ENCODE measurements around the gene MLLT3. TPM values are rescaled to one million over a fixed set of nuclear protein-coding genes. Genes with fewer than 3 reads are reported as not detected.

MLLT3 gene
- total and polyA plus RNA-seq, 2 of the 8 experiments (the other 6 are each of a cell fraction or from before 2014, with no cell fraction given) = 5.9 to 9.6 TPM

DNA sequence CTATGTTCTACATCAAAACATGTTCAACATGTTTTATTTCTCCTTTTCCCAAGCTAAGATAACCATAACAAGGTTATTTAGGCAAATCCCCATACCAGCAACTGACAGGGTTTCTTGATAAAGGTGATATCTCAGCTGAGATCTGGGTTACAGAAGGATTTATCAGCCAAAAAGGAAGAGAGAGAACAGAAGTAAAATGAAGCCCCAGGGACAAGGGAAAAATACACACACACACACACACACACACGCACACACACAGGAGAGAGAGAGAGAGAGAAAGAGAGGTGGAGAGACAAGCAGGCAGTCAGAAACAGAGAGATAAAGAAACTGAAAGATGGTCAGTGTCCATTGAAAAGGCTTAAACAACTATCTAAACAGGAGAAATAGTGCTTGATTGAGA lies 19.7 kb upstream of the MLLT3 start:
- Histone ChIP-seq H2BK120ac (replicated peaks; ENCODE audit: low read depth, low read length) (no peak overlapping the region), H2BK15ac (ENCODE audit: low read length) (no peak overlapping the region), H3K9me3 (ENCODE audit: insufficient read depth in 2 of 2, low read depth in 1 of 2, low read length in 1 of 2) (no peaks in the 10 kb centered on the region), H3K23me2 (ENCODE audit: low read depth, low read length) (peaks cover 2% of the 10 kb centered on the region; the same call in 1 of the 2 replicates), H3K23ac (ENCODE audit: insufficient read length) (no peak overlapping the region), H2AK5ac (ENCODE audit: low read depth, low read length) (no peak overlapping the region), H3K4ac (replicated peaks; ENCODE audit: insufficient read length, low read depth, low read length) (no peak overlapping the region), H3K27ac (ENCODE audit: low read depth, low read length) (no peak overlapping the region), H2BK12ac (ENCODE audit: low read depth, low read length) (no peak overlapping the region), H2BK5ac (ENCODE audit: low read depth, low read length) (no peak overlapping the region), H3K4me3 (ENCODE audit: extremely low read depth in 1 of 4, insufficient read depth in 2 of 4, low read depth in 3 of 4, low read length in 4 of 4) (no peak overlapping the region), H3K4me1 (replicated peaks in 1 of 4; ENCODE audit: control insufficient read depth in 3 of 4, insufficient read depth in 4 of 4, low read length in 3 of 4) (peaks cover 0 to 4% (median 0%) of the 10 kb centered on the region in 4 experiments; a peak in 1 of 7 replicates), H3K14ac (ENCODE audit: insufficient read length) (no peak overlapping the region), H4K5ac (ENCODE audit: insufficient read length, low read depth, low read length) (no peak overlapping the region), H3K18ac (ENCODE audit: extremely low read depth, low read length) (no peak overlapping the region), H4K91ac (replicated peaks; ENCODE audit: insufficient read length, low read length) (no peak overlapping the region), H2AFZ (ENCODE audit: low read length) (no peak overlapping the region), H3K27me3 (replicated peaks in 1 of 4; ENCODE audit: control insufficient read depth in 3 of 4, extremely low read depth in 1 of 4, insufficient read depth in 3 of 4, low read length in 3 of 4) (no peaks in the 10 kb centered on the region), H3K79me1 (ENCODE audit: low read depth, low read length) (no peaks in the 10 kb centered on the region), H2BK20ac (ENCODE audit: low read length) (no peak overlapping the region), H4K8ac (ENCODE audit: extremely low read depth, insufficient read depth, low read length) (no peak overlapping the region), H3K79me2 (ENCODE audit: control insufficient read depth in 1 of 2, insufficient read depth in 2 of 2, low read length in 2 of 2) (no peaks in the 10 kb centered on the region), H3K9ac (replicated peaks in 1 of 4; ENCODE audit: extremely low read depth in 1 of 4, low read depth in 3 of 4, low read length in 3 of 4) (no peak overlapping the region), H3K4me2 (ENCODE audit: insufficient read depth in 1 of 2, low read depth in 2 of 2, low read length in 2 of 2) (no peak overlapping the region), H3K36me3 (ENCODE audit: control insufficient read depth in 2 of 4, insufficient read depth in 4 of 4, low read length in 3 of 4) (no peaks in the 10 kb centered on the region), H3K56ac (replicated peaks; ENCODE audit: insufficient read length, low read depth, low read length) (no peak overlapping the region), H4K20me1 (replicated peaks in 1 of 2; ENCODE audit: control insufficient read depth in 1 of 2, insufficient read depth in 2 of 2, low read length in 2 of 2) (no peaks in the 10 kb centered on the region)
- no peak for DNase-seq (ENCODE audit: low read depth in 1 of 2, low spot score in 2 of 2)
- ChIA-PET CTCF (ENCODE audit: partially characterized antibody) (interaction anchor here (0.6 to 0.9 kb wide), 3 partner anchors 509 to 1484 kb away, joined by 3 read pairs; no protein-coding TSS in a partner anchor), POLR2A (ENCODE audit: partially characterized antibody) (no interaction called here)
- WGBS, 2 experiments (ENCODE audit: extremely low coverage in 1 of 2, insufficient coverage in 1 of 2, insufficient read length in 1 of 2, insufficient replicate concordance in 2 of 2, low coverage in 1 of 2, low lambda C conversion rate in 2 of 2, missing lambda C conversion rate in 1 of 2) = 79% methylated on average over 1 of the region's 1 CpG; no CpG with 5 or more reads in 1 of the 2 experiments
- no peak for FAIRE-seq
- TF ChIP-seq FOSL1 (IDR thresholded peaks at IDR 0.05; ENCODE audit: insufficient read depth, low read depth, low read length) = no peak
- TF ChIP-seq, protein P1, sequence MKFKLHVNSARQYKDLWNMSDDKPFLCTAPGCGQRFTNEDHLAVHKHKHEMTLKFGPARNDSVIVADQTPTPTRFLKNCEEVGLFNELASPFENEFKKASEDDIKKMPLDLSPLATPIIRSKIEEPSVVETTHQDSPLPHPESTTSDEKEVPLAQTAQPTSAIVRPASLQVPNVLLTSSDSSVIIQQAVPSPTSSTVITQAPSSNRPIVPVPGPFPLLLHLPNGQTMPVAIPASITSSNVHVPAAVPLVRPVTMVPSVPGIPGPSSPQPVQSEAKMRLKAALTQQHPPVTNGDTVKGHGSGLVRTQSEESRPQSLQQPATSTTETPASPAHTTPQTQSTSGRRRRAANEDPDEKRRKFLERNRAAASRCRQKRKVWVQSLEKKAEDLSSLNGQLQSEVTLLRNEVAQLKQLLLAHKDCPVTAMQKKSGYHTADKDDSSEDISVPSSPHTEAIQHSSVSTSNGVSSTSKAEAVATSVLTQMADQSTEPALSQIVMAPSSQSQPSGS (IDR thresholded peaks at IDR 0.05; ENCODE audit: low read length) = no peak
- TF ChIP-seq HDAC2 (IDR thresholded peaks at IDR 0.05; ENCODE audit: borderline replicate concordance in 1 of 2, low read depth in 2 of 2, low read length in 2 of 2) = no peak
- no peak for TF ChIP-seq SP4 (IDR thresholded peaks at IDR 0.05; ENCODE audit: low read length)
- TF ChIP-seq, protein P2, sequence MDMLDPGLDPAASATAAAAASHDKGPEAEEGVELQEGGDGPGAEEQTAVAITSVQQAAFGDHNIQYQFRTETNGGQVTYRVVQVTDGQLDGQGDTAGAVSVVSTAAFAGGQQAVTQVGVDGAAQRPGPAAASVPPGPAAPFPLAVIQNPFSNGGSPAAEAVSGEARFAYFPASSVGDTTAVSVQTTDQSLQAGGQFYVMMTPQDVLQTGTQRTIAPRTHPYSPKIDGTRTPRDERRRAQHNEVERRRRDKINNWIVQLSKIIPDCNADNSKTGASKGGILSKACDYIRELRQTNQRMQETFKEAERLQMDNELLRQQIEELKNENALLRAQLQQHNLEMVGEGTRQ (IDR thresholded peaks at IDR 0.05; ENCODE audit: low read length) = no peak
- TF ChIP-seq MAFK (IDR thresholded peaks at IDR 0.05; ENCODE audit: low read depth, low read length) = no peak
- no peak for TF ChIP-seq CBX8 (IDR thresholded peaks at IDR 0.05; ENCODE audit: borderline replicate concordance, low read depth, low read length)
- TF ChIP-seq EZH2 (IDR thresholded peaks at IDR 0.05; ENCODE audit: low read depth, low read length, severe bottlenecking) = no peak
- TF ChIP-seq CTBP2 (IDR thresholded peaks at IDR 0.05; ENCODE audit: borderline replicate concordance, insufficient read depth, insufficient read length, low read length) = no peak
- TF ChIP-seq, protein P3, sequence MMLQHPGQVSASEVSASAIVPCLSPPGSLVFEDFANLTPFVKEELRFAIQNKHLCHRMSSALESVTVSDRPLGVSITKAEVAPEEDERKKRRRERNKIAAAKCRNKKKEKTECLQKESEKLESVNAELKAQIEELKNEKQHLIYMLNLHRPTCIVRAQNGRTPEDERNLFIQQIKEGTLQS (IDR thresholded peaks at IDR 0.05; ENCODE audit: insufficient read depth, low read depth, low read length) = no peak

All from H1 (cell line).